ENCODE measurements around the gene DUOXA2. TPM values are rescaled to one million over a fixed set of nuclear protein-coding genes. Genes with fewer than 3 reads are reported as not detected.
A peak's percentile ranks its signal among the peaks of the same experiment; 100 is the strongest.

The DUOXA2 gene
- total RNA-seq, 1 experiment from 2014 or later, result not detected

- BruUV-seq (replicated peaks), result no TSS peak
- ATAC-seq, result peak; percentile 55
- H3K9me2 ChIP-seq (replicated peaks; ENCODE audit: low read length), result no peaks in the 10 kb centered on the region
- no peaks in the 10 kb centered on the region for H3K9me3 ChIP-seq (ENCODE audit: low read length)
- H4K20me1 ChIP-seq (ENCODE audit: low read length), result no peaks in the 10 kb centered on the region
- no peak within 1 kb of the TSS for H3K4me2 ChIP-seq (ENCODE audit: low read length)
- H3K27ac ChIP-seq (ENCODE audit: low read length), result no peak within 1 kb of the TSS
- TF ChIP-seq EZH2 (IDR thresholded peaks at IDR 0.05; ENCODE audit: low read length, unreplicated experiment), result no peak
- no peaks in the 10 kb centered on the region; the same call in 1 of the 2 replicates for H3K4me1 ChIP-seq (ENCODE audit: insufficient read depth, low read length)
- no peaks in the 10 kb centered on the region for H3K27me3 ChIP-seq (ENCODE audit: low read length)
- ChIA-PET POLR2A (ENCODE audit: unreplicated experiment) (no interaction called here), CTCF (no interaction called here)
- H3K9ac ChIP-seq (ENCODE audit: low read length), result no peak within 1 kb of the TSS
- no peak within 1 kb of the TSS for H2AFZ ChIP-seq (ENCODE audit: low read length)
- no peaks in the 10 kb centered on the region for H3F3A ChIP-seq (ENCODE audit: low read length, unreplicated experiment)
- no peaks in the 10 kb centered on the region for H3K79me2 ChIP-seq (ENCODE audit: low read length)
- intact Hi-C loops (cut with micrococcal nuclease), result loop anchor here (10.0 kb wide), 2 partner anchors 75 to 165 kb away; no protein-coding TSS in a partner anchor
- no peak within 1 kb of the TSS for H3K4me3 ChIP-seq (ENCODE audit: low read length)
- DNase-seq, result no peak
- no peaks in the 10 kb centered on the region for H3K36me3 ChIP-seq (ENCODE audit: low read depth, low read length)
Observed at GRCh38 chr15:45129651-45130129, 15.6 kb downstream of the DUOXA2 start, which contains the start of the genes DUOX1 and DUOXA1. DUOX1 (plus strand) TSS chr15:45129994; CDS start chr15:45131967, 1,973 bp downstream. DUOXA1 (minus strand) TSS chr15:45129879; CDS start chr15:45123014, 6,865 bp downstream.

- DNase-seq, result no peak
- no peaks in the 10 kb centered on the region for H3F3A ChIP-seq (ENCODE audit: low read length, unreplicated experiment)
- no peak for TF ChIP-seq EZH2phosphoT487 (IDR thresholded peaks at IDR 0.05; ENCODE audit: borderline replicate concordance, low read length)
- no peak for TF ChIP-seq CTCF (conservative IDR thresholded peaks at IDR 0.05; ENCODE audit: low read depth, low read length)
- TF ChIP-seq EZH2 (IDR thresholded peaks at IDR 0.05; ENCODE audit: low read length, unreplicated experiment), result no peak
- no peaks in the 10 kb centered on the region for H3K9me3 ChIP-seq (ENCODE audit: low read length)
- H4K20me1 ChIP-seq (ENCODE audit: low read length), result no peaks in the 10 kb centered on the region
- H3K4me1 ChIP-seq (ENCODE audit: insufficient read depth, low read length), result no peaks in the 10 kb centered on the region; the same call in 1 of the 2 replicates
- ChIA-PET CTCF (no interaction called here), POLR2A (ENCODE audit: unreplicated experiment) (no interaction called here)
- intact Hi-C loops (cut with micrococcal nuclease), result no loop called here
- no peak overlapping the region for H3K27ac ChIP-seq (ENCODE audit: low read length)
- no peaks in the 10 kb centered on the region for H3K27me3 ChIP-seq (ENCODE audit: low read length)
- H3K9me2 ChIP-seq (replicated peaks; ENCODE audit: low read length), result no peaks in the 10 kb centered on the region
- H3K9ac ChIP-seq (ENCODE audit: low read length), result no peak overlapping the region
- no peak overlapping the region for H3K4me2 ChIP-seq (ENCODE audit: low read length)
- BruUV-seq (replicated peaks), result no TSS peak
- no peaks in the 10 kb centered on the region for H3K79me2 ChIP-seq (ENCODE audit: low read length)
- H3K36me3 ChIP-seq (ENCODE audit: low read depth, low read length), result no peaks in the 10 kb centered on the region
- no peak overlapping the region for H2AFZ ChIP-seq (ENCODE audit: low read length)
- no peak overlapping the region for H3K4me3 ChIP-seq (ENCODE audit: low read length)
- no peak for ATAC-seq
Observed at GRCh38 chr15:45130291-45131000, 16.3 kb downstream of the DUOXA2 start.

- no peak overlapping the region for H2AFZ ChIP-seq (ENCODE audit: low read length)
- intact Hi-C loops (cut with micrococcal nuclease), result no loop called here
- ChIA-PET CTCF (no interaction called here), POLR2A (ENCODE audit: unreplicated experiment) (no interaction called here)
- H3K9me3 ChIP-seq (ENCODE audit: low read length), result no peaks in the 10 kb centered on the region
- no peaks in the 10 kb centered on the region for H4K20me1 ChIP-seq (ENCODE audit: low read length)
- TF ChIP-seq EZH2 (IDR thresholded peaks at IDR 0.05; ENCODE audit: low read length, unreplicated experiment) (no peak), EZH2phosphoT487 (IDR thresholded peaks at IDR 0.05; ENCODE audit: borderline replicate concordance, low read length) (no peak), CTCF (conservative IDR thresholded peaks at IDR 0.05; ENCODE audit: low read depth, low read length) (no peak)
- ATAC-seq (no peak), DNase-seq (no peak)
- H3K27ac ChIP-seq (ENCODE audit: low read length), result no peak overlapping the region
- H3F3A ChIP-seq (ENCODE audit: low read length, unreplicated experiment), result no peaks in the 10 kb centered on the region
- H3K36me3 ChIP-seq (ENCODE audit: low read depth, low read length), result no peaks in the 10 kb centered on the region
- no peaks in the 10 kb centered on the region for H3K79me2 ChIP-seq (ENCODE audit: low read length)
- no peaks in the 10 kb centered on the region; the same call in 1 of the 2 replicates for H3K4me1 ChIP-seq (ENCODE audit: insufficient read depth, low read length)
- H3K9ac ChIP-seq (ENCODE audit: low read length), result no peak overlapping the region
- H3K4me2 ChIP-seq (ENCODE audit: low read length), result no peak overlapping the region
- H3K4me3 ChIP-seq (ENCODE audit: low read length), result no peak overlapping the region
- BruUV-seq (replicated peaks), result no TSS peak
- no peaks in the 10 kb centered on the region for H3K27me3 ChIP-seq (ENCODE audit: low read length)
- no peaks in the 10 kb centered on the region for H3K9me2 ChIP-seq (replicated peaks; ENCODE audit: low read length)
Observed at GRCh38 chr15:45131510-45131909, 17.4 kb downstream of the DUOXA2 start.

Data from PC-3 (cell line).